K562 treated with DMSO at 1 percent for 48 hours (cell line): ENCODE data around the gene PTCD1. TPM values are rescaled to one million over a fixed set of nuclear protein-coding genes. Genes with fewer than 3 reads are reported as not detected.

Experiments
- total RNA-seq: library from RNA; unstranded; fragments of 300-600 nt; gene quantifications from 2 replicates; pipeline ENCODE4 v1.2.3, GENCODE V29; 2022; ENCODE audit warnings: low replicate concordance; ENCODE audit errors: extremely low read depth

Gene PTCD1, protein sequence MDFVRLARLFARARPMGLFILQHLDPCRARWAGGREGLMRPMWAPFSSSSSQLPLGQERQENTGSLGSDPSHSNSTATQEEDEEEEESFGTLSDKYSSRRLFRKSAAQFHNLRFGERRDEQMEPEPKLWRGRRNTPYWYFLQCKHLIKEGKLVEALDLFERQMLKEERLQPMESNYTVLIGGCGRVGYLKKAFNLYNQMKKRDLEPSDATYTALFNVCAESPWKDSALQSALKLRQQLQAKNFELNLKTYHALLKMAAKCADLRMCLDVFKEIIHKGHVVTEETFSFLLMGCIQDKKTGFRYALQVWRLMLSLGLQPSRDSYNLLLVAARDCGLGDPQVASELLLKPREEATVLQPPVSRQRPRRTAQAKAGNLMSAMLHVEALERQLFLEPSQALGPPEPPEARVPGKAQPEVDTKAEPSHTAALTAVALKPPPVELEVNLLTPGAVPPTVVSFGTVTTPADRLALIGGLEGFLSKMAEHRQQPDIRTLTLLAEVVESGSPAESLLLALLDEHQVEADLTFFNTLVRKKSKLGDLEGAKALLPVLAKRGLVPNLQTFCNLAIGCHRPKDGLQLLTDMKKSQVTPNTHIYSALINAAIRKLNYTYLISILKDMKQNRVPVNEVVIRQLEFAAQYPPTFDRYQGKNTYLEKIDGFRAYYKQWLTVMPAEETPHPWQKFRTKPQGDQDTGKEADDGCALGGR
- not detected in 2 replicates for total RNA-seq

DNA sequence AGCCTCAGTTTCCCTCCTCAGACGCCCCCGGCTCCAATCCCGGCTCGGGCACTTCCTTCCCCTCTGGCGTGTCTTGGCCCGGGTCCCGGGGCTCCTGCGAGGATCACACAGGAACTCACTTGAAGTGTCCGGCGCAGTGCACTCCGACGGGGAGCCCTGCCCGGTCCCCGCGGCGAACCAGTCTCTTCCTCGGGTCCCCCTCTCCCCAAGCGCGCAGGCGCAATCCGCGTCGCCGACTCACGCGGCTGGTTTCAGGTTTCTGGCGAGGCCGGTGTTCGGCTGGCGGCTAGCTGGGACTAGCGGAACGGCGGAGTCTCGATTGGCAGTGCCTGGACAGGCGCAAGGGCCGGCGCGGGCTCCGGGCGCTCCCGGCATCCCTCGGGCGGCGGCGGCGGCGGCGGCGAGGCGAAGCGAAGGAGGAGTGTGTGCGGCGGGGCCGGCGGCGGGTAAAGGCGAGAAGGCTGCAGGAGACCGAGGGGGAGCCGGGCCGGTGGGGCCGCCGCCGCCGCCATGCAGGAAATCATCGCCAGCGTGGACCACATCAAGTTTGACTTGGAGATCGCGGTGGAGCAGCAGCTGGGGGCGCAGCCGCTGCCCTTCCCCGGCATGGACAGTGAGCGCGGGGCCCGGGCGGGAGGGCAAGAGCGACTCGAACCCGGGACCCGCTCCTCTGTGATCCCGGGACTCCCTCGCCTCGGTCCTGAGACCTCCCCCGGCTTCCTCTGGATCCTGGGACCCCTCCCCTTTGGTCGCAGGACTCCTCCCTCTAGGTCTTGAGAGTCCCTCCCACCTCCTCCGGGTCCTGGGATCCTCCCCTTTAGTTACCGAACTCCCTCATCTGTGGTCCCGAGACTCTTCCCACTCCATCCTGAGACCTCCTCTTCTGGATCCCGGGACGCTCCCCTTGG, at the start of gene PTCD1, which contains the start of gene CPSF4:
TSS of gene PTCD1 (minus strand) at position 226 of the 908 bp plus-strand sequence. CDS start 3,556 bp downstream, outside the sequence.
TSS of gene CPSF4 (plus strand) at position 371 of the 908 bp plus-strand sequence. CDS start at position 511, 140 bp downstream.

DNA sequence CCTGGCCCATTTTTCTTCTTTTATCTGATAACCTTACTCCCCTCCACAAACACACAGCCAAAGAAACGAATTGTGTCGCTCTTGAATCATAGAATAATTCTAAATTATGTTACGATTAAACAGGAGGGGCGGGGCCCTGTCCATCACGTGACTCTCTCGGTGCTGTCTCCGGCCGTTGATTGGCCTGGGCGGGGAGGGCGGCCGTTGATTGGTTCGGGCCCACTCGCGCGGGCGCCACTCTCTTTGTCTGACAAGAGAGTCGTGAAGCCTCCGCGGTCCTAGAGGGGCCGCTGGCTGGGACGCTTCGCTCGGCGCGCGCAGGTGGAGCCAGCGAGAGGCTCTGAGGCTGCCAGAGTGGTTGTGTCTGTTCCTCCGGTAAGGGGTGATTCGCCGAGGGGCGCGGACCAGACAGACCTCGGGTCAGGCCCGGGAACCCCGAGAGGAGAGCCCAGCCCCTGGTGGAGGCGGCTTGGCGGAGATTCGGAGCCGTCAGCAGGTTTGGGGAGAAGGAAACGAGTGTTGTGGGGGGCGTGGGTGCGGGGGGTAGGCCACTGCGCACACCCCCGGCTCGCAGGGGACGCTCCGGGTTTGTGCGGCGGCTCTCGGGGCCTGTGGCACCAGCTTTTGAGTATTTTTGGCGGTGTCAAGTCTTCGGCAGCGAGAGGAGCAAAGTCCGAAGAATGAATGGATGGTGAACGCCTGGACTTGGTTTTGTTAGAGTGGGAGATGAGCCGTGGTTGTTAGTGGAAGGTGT, 34.1 kb upstream of the PTCD1 start, which contains the start of gene ZNF789:
TSS of gene ZNF789 (plus strand) at position 330 of the 754 bp plus-strand sequence. CDS start 3,567 bp downstream, outside the sequence.

DNA sequence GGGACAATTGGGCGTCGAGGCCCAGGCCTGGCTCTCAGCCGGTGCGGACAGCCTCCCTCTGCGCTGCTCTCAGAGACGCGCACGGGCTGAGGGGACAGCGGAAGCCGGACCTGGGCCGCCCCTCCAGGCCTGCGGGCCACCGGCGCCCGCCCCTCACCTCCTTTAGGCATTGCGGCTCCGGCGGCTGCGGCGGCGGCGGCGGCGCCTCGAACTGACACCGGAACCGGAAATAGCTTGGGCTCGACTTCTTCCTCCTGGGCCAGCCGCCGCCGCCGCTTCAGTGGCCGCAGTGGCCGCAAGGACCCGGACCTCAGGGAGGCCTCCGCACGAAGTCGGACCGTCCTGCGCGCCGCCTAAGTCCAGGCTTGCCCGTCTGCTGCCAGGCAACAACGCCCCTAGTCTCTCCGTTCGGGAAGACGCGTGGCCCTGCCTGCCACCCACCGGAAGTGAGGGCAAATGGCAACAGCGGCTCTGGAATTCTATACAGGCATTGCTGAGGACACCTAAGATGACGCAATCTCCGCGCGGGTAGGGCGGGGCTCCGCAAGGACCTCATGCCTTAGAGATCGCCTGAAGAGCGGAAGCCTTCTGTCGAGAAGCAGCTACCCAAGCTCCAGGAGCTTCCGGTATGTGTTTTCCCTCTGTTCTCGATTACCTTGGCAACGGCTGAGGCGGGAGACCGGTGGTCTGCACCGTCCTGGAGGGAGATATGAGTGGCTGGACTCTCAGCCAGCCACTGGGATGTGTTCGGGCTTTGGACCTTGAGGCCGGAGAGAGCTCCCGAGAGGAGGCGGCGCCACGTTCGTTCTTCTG, 30.0 kb downstream of the PTCD1 start, which contains the start of the genes BUD31 and PDAP1:
TSS of gene BUD31 (plus strand) at position 591 of the 813 bp plus-strand sequence. CDS start 2,124 bp downstream, outside the sequence.
TSS of gene PDAP1 (minus strand) at position 219 of the 813 bp plus-strand sequence. CDS start at position 170, 49 bp downstream.

DNA sequence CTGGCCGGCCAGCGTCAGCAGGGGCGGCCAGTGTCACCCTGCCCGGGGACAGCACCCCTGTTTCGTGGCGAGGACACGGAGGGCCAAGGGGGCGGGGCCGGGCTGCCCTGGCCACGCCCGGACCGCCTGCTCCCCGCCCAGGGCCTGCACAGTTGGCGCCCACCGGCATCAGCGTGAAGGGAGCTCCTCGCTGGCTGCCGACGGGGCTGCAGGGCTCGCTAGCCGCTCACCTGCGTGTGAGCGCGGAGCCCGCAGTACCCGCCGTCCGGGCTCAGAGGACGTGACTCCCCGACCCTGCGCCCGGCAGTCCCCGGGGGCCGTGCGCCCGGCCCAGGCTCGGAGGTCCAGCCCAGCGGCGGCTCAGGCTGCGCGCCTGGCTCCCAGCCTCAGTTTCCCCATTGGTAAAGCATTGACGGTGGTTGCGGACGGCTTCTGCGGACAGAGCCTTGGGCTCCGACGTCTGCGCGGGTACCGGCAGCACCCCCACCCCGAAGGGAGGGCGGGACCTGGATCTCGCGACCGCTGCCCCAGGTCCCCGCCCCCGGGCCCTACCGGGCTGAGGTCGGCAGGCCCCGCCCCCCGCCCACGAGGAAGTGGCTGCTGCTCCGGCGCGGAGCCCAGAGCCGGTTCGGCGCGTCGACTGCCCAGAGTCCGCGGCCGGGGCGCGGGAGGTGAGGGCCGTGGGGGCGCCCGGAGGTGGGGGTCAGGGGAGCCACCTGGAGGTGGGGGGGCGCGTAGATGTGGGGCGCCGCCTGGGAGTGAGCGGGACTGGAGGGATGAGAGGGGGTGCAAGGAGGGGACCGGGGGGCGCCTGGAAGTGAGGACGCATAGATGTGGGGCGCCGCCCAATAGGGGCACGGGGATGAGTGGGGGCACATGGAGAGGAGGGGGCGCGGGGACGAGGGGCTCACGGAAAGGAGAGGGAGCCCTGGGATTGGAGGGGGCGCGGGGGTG, 64.2 kb downstream of the PTCD1 start, which contains the start of gene ARPC1B:
TSS of gene ARPC1B (plus strand) at position 620 of the 954 bp plus-strand sequence. CDS start 10,985 bp downstream, outside the sequence.

Other genes with a start within 250 kb of the PTCD1 start
- gene KPNA7, start 230.7 kb downstream of the PTCD1 start, total RNA-seq: not detected in 2 replicates
- not detected in 2 replicates for gene MYH16, start 166.0 kb downstream of the PTCD1 start, total RNA-seq
- gene ARPC1A, start 112.9 kb downstream of the PTCD1 start, total RNA-seq: not detected in 2 replicates
- 2,675 TPM in 1 of 2 replicates, not detected in the other for gene ARPC1B, start 64.1 kb downstream of the PTCD1 start, total RNA-seq
- gene PDAP1, start 30.2 kb downstream of the PTCD1 start, total RNA-seq: not detected in 2 replicates
- not detected in 2 replicates for gene BUD31, start 29.8 kb downstream of the PTCD1 start, total RNA-seq
- gene CPSF4, start 145 bp upstream of the PTCD1 start, total RNA-seq: not detected in 2 replicates
- not detected in 2 replicates for gene ATP5MF, start 27.4 kb upstream of the PTCD1 start, total RNA-seq
- gene ZNF789, start 34.1 kb upstream of the PTCD1 start, total RNA-seq: not detected in 2 replicates
- not detected in 2 replicates for gene ZNF394, start 61.5 kb upstream of the PTCD1 start, total RNA-seq
- not detected in 2 replicates for gene ZKSCAN5, start 65.9 kb upstream of the PTCD1 start, total RNA-seq
- not detected in 2 replicates for gene FAM200A, start 113.3 kb upstream of the PTCD1 start, total RNA-seq
- gene ZNF655, start 119.8 kb upstream of the PTCD1 start, total RNA-seq: not detected in 2 replicates
- not detected in 2 replicates for gene TMEM225B, start 159.5 kb upstream of the PTCD1 start, total RNA-seq
- not detected in 2 replicates for gene ZSCAN25, start 178.1 kb upstream of the PTCD1 start, total RNA-seq
- gene CYP3A5, start 241.2 kb upstream of the PTCD1 start, total RNA-seq: not detected in 2 replicates